GM19035 (cell line): Measurements from ENCODE around the gene VPS13D.

Source experiments
- ATAC-seq: cut with Tn5 transposase; IDR thresholded peaks from one replicate; pipeline ENCODE4 v1.9.1; 2021; ENCODE audit not compliant: unreplicated experiment

Gene VPS13D

GRCh38 chr1:12547586-12548225, 317.9 kb downstream of the VPS13D start:
- ATAC-seq, result no peak

GRCh38 chr1:12548279-12548972, 318.6 kb downstream of the VPS13D start:
- no peak for ATAC-seq

DNA sequence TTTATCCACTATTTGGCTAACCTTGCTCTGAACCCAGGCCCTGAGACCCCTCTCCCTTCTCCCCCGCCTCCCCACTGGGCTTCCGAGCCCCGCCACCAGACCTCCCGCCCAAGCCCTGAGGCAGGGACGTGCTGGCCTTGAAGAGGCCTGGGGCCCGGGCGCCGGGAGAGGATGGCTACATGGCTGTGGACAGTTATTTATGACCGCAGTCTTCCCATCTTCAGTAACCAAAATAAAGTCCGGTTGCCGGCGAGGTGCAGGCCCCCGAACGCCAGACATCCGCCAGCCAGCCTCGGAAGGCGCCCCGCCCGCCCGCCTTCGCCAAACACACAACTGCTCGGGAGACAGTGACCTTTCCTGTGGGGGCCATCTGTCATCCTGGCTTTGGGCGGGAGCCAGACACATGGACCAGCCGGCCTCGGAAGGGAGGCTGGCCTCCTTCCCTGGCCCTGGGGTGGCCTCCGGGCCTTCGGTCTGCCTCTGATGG, 319.2 kb downstream of the VPS13D start:
- ATAC-seq, result no peak

GRCh38 chr1:12549460-12550349, 319.9 kb downstream of the VPS13D start:
- ATAC-seq, result no peak

DNA sequence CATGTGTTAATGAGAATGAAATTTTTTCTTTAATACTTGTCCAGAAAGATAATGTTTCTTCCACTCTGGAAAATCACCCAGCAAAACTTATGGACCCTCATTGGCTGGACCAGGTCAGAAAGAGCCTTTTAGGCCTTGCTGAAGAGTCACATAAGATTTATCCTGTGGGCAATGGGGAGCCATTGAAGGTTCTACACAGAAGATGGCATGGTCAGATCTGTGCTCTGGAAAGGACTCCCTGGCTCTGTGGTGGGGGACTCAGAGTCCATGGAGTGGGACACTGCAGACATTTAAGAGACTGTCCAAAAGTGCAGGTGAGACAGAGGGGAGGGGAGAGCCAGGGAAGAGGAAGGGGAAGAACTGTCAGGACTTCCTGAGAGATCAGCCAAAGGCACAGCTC, 321.8 kb downstream of the VPS13D start:
- ATAC-seq, result no peak

DNA sequence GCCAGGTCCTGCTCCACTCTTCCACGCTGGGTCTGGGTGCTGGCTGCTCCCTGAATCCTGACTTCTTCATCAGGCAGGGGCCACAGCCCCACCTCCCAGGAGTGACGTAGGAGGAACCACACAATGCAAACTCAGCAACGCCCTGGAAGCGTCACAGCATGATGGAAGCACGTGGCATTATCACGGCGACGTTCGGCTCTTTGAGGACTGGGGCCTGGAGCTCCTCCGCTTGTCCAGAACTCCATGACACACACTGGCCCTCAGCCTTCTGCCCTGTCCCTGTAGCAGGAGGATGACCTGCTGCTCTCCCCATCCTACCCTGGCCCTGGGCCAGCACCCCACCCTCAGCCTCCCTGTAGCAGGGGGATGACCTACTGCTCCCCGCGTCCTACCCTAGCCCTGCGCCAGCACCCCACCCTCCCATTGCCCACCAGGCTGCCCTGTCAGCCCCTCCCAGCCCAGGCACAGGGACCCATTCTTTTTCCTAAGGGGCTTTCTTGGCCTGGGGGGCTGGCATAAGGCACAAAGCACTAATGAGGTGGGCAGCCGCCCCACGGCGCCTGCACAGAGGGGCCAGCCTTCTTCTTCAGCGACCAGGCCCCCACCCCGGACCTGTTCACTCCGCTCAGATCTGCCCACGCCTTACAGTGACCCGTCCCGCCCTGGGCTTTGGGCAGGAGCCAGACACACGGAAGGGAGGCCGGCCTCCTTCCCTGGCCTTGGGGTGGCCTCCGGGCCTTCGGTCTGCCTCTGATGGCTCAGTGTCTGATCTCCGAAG, 322.5 kb downstream of the VPS13D start:
- ATAC-seq, result no peak

DNA sequence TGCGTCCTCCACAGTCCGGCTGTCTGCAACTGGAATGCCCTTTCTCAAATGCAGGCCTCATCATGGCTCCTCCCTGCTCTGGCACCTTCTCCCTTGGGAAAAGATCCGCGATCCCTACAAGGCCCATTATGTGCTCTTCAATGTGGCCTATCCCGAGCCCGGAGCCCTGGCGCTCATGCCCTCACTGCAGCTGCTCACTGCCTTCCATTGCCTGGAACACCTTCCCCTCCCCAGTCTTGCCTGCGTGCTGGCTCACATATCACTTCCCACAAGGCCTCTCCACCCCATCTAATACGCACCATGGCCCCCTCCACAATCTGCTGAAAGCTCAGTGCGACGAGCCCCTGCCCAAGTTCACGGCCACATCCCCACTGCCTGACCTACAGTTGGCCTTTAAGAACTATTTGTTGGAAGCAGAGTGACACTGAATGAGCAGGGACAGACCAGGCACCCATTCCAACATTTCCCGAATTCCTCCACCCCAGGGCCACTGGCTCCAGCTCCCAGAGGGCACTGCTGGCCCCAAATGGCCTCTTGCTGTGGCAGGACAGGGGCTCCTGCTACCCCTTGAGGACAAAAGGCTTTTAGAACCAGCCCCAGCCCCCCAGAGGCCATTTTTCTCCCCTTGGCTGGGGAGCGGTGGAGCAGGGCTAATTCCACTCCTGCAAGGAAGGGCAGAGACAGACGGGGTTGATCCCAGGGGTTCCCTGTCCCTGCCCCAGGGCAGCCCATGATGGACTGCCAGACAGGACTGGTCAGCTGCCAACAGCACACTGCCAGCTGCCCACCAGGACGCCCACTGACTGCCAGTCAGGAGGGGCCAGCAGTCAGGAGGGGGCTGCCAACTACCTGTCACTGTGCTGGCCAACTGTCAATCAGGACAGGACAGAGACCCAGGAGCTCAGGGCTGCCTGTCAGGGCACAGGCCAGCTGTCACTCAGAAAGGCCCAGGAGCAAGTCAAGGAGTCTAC, 323.4 kb downstream of the VPS13D start:
- ATAC-seq, result no peak

- ATAC-seq, result no peak
These were observed 324.1 kb downstream of the VPS13D start for GRCh38 chr1:12553963-12554362.

GRCh38 chr1:12554521-12555305, 324.9 kb downstream of the VPS13D start:
- no peak for ATAC-seq

GRCh38 chr1:12555411-12556367, 325.9 kb downstream of the VPS13D start:
- no peak for ATAC-seq

GRCh38 chr1:12556368-12556930, 326.6 kb downstream of the VPS13D start:
- ATAC-seq, result no peak

DNA sequence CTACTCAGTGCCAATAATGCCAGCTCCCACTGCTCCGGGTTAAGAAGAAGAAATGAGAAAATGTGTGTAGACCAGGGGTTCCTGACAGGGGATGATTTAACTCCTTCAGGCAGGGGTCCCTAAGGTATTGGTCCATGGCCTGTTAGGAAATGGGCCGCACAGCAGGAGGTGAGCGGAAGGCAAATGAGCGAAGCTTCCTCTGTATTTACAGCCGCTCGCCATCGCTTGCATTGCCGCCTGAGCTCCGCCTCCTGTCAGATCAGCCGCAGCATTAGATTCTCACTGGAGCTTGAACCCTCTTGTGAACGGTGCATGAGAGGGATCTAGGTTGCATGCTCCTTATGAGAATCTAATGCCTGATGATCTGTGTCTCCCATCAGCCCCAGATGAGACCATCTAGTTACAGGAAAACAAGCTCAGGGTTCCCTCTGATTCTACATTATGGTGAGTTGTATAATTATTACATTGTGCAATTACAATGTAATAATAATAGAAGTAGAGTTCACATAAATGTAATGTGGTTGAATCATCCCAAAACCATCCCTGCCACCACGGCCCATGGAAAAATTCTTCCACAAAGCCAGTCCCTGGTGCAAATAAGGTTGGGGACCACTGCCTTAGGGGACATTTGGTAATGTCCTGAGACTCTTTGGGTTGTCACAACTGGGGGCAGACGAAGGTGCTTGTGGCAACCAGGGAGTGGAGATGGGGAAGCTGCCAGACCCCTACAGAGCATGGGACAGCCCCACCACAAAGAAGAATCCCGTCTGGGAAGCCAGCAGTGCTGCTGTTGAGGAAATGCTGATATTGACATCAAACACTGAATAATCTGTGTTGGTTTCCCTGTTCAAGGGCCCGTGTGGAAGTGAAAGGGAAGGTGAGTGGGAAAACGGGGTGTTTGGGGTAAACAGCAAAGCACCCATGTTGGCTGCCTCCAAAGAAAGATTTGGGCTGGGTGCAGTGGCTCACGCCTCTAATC, 327.4 kb downstream of the VPS13D start:
- ATAC-seq, result no peak

DNA sequence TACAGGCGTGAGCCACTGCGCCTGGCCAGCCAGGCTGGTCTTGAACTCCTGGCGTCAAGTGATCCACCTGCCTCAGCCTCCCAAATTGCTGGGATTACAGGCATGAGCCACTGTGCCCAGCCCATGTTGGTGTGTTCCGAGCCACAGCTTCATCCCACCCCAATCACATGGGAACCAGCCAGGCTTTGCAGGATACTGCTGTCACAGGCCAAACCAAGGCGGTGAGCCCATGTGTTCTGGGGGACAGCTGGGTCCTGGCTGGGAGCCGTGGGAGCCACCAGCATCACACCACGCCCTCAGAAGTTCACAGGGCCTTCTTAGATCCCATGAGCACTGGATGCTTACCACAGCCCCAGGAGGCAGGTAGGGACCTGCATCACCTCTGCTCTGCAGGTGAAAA, 331.3 kb downstream of the VPS13D start:
- no peak for ATAC-seq
